Tibial nerve (tissue), 4 donors: Measurements from ENCODE around the gene PAFAH1B1.

Experiments
- EP300 ChIP-seq, 2 donors: sonication (generic); formaldehyde crosslinking; IDR thresholded peaks; one replicate each; pipeline ENCODE4 v1.6.1; 2017; ENCODE audit warnings: antibody characterized with exemption in 2 of 2, mild to moderate bottlenecking in 1 of 2
- POLR2A ChIP-seq, 2 donors: fragments of 450-650 bp; IDR thresholded peaks; one replicate each; pipeline ENCODE4 v1.6.1; 2017; ENCODE audit warnings: antibody characterized with exemption in 2 of 2, mild to moderate bottlenecking in 2 of 2, moderate library complexity in 2 of 2
- TF ChIP-seq, protein P1 (sequence below), 5 experiments: fragments of 200-600 bp in 3 of 5; fragments of 450-650 bp in 2 of 5; sonication (generic) in 3 of 5; IDR thresholded peaks; one replicate each; pipeline ENCODE4 v1.5.1; 2016 to 2019; ENCODE audit warnings: antibody characterized with exemption in 5 of 5, mild to moderate bottlenecking in 3 of 5, moderate library complexity in 2 of 5

- TF ChIP-seq, protein P1, sequence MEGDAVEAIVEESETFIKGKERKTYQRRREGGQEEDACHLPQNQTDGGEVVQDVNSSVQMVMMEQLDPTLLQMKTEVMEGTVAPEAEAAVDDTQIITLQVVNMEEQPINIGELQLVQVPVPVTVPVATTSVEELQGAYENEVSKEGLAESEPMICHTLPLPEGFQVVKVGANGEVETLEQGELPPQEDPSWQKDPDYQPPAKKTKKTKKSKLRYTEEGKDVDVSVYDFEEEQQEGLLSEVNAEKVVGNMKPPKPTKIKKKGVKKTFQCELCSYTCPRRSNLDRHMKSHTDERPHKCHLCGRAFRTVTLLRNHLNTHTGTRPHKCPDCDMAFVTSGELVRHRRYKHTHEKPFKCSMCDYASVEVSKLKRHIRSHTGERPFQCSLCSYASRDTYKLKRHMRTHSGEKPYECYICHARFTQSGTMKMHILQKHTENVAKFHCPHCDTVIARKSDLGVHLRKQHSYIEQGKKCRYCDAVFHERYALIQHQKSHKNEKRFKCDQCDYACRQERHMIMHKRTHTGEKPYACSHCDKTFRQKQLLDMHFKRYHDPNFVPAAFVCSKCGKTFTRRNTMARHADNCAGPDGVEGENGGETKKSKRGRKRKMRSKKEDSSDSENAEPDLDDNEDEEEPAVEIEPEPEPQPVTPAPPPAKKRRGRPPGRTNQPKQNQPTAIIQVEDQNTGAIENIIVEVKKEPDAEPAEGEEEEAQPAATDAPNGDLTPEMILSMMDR (IDR thresholded peaks at IDR 0.05): no peak
- TF ChIP-seq POLR2A (IDR thresholded peaks at IDR 0.05): no peak
- TF ChIP-seq EP300 (IDR thresholded peaks at IDR 0.05): no peak
Observed at GRCh38 chr17:2644971-2645370, 51.5 kb downstream of the PAFAH1B1 start.
